ENCODE data around the gene BOD1L1.
"Not testable (repeated sequence)": the region's sequence is repeated elsewhere in the genome, so short reads cannot be mapped to it uniquely, and the experiment has no call there.

BOD1L1 gene

DNA sequence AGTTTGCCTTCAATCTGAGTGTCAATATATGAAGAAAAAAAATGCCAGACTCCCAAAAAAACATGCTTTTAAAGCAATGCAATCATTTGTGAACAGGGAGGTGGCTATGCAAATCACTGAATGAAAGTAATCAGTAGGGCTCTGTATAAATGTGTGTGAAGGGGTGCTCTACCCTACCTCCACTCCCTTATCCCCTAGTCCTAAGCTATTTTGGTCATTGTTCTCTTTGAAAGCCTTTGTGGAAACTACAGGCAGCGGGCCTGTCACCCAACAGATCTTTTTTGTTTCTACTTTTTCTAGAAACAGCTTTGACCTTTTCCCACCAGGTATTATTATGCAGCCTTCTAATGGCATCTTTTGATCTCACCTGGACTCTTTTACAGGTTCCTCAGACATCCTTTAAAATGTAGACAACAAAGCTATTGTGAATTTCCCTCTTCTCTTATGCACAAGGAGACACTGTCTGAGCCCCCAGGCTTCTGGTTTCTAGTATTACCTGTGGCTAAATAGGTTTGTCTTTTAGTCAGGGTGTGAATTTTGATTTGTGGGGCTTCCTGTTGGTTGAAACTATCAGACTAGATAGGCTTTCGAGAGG is 9.2 kb downstream of the BOD1L1 start:
- no peak for DNase-seq

- no peak for DNase-seq
Measured at GRCh38 chr4:13617801-13618200, 9.7 kb downstream of the BOD1L1 start.

- no peak for DNase-seq
Measured at GRCh38 chr4:13616597-13616996, 10.9 kb downstream of the BOD1L1 start.

DNA sequence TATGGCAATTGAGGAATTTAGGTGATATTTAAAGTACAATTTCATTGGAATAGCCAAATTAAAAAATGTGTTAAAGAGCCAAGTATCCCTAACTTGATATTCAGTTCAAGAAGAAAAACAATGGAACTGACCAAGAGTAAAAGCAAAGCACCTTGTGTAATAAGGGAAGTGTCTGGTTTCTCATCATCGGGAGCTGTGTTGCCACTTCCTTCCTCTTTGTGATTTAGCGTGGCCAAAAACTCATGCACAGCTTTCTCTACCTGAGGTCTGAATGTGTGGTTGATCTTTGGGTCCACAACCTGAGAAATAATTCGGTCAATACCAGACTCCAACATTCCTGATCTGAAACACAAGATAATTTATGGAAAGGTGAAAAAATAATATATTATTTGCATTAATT is 12.4 kb downstream of the BOD1L1 start:
- no peak for DNase-seq

GRCh38 chr4:13612569-13612968 is 15.0 kb downstream of the BOD1L1 start:
- peak; percentile 60 for DNase-seq

DNA sequence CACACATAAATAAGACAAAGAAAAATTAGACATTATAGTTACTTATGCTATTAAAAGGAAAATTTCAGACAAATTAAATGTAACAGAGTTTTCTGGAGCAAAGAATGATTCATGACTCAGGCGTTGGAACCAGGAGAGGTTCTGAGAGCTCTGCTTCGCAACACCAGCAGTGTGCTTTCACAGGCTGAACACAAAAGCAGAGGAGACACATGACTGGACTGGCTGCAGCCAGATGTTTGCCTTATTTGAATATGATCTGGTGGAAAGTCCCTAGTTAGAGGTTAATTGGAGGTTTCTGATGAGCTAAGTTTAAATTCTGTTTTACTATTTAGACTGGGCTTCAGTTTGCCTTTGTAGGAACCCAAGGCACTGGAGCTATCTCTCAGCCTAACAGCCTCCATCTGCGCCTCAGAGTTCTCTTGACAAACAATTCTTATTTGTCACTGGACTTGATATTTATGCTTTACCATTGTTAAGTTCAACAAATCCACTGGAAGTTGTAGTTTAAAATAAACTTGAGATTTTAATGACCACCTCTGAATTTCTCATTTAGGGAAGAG is 16.2 kb downstream of the BOD1L1 start:
- DNase-seq, result no peak

- no peak for DNase-seq
Measured at GRCh38 chr4:13605330-13605729, 22.2 kb downstream of the BOD1L1 start.

DNA sequence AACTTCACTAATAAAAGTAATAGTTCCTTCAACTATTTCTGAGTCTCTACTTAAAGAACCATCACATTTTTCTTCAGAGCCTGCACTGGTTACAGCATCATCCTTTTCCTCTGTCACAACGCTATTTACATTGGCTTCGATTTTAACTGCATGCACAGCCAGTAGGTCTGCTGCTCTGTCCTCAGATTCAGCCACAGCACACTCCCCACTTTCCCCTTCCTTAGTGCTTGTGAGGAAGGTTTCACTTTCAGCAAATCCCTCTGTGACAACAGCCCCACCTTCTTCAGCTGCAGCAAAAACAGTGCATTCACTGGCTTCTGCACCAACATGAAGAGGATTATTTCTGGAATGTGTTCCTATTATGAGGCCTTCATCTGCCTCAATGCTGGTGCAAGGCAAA is 25.7 kb downstream of the BOD1L1 start:
- no peak for DNase-seq

DNA sequence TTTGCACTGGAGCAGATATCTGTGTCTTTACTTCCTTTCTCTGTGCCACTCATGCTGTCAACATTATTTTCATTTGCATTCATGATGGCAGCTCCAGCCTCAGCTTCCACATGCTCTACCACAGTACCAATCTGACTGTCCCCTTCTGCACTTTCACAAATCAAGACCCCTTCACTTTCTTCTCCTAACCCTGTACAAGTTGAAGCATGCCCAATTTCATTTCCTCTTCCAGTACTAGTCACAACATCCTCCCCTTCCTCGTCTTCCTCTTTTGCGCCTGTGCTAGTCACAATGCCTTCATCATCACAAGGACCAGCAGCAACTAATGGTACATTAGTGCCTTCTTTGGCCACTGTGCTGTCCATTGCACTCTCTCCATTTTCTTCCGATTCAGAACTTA is 26.5 kb downstream of the BOD1L1 start:
- no peak for DNase-seq

GRCh38 chr4:13599159-13599558 is 28.4 kb downstream of the BOD1L1 start:
- peak; percentile 62 for DNase-seq

- no peak for DNase-seq
Measured at GRCh38 chr4:13597604-13598003, 29.9 kb downstream of the BOD1L1 start.

DNA sequence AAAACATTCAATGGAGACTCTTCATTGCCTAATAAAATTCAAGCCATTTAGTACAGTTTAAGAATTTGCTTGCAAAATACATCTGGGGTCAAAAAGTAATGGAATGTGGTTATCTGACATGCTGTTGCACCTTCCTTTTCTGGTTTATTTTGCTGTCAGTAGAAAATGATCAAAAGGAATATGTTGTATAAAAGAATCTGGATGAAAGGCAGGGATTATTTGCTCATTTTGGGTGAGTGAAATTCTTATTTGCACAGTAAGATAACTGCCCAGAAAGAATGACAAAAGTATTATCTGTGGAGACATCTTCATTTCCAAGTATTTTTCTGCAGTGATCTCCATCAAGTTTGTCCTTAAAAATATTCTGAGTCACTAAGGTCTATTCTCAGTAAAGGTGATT is 30.4 kb downstream of the BOD1L1 start:
- DNase-seq, result no peak

DNA sequence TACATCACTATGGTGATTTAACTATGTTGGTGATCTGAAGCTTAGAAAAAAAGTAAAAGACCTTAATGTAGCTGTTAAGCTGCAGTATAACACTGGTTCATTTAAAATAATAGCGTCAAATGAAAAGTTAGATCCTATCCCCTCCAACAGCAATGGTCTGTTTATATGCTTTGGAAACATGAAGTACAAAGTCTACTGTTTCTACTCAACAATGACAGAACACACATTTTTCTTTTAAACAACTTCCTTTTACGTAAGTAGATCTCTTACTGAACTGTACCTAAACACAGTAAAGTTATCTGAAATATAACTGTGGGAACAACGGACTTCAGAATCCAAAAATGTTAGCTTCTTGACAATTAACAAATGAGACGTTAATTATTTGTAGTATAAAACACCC is 35.3 kb downstream of the BOD1L1 start:
- DNase-seq, result no peak

DNA sequence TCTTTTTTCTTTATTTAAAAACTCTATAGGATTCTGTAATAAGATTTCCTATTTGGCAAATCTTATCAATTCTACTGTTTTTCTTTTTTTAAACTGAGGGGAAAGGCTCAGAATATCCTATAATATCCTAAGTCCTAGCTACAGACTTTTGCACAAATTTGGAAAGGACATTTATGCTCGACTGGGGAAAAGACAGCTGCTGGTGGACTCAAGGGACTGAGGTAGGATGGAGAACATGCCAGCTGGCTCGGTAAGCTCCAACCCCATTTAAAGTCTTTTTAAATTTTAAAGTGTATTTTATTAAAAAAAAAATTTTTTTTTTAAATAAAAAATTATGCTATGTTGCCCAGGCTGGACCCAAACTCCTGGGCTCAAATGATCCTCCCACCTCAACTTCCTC is 36.8 kb downstream of the BOD1L1 start:
- no peak for DNase-seq

GRCh38 chr4:13588954-13589353 is 38.6 kb downstream of the BOD1L1 start:
- DNase-seq, result no peak

GRCh38 chr4:13584481-13584880 is 43.0 kb downstream of the BOD1L1 start:
- DNase-seq, result no peak

- DNase-seq, result no peak
Measured at GRCh38 chr4:13580036-13580435, 47.5 kb downstream of the BOD1L1 start.

- no peak for DNase-seq
Measured at GRCh38 chr4:13577660-13578059, 49.9 kb downstream of the BOD1L1 start.

DNA sequence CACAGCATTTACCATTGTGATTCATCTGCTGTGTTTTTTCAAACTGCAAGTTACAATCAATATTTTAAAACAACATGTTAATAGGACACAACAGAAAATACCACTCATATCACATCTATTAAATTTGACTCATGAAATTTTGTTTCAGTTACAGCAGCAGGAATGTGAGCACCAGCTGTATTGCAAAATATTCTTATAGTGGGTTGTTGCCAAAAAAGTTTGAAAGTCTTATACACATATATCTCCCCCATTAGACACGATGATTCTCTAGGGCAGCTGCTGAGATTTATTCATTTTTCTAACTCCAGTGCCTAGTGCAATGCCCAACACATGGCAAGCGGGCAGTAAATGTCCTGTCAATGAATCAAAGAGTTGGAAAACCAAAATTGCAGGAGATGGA is 56.6 kb downstream of the BOD1L1 start:
- no peak for DNase-seq

- DNase-seq, result no peak
Measured at GRCh38 chr4:13567125-13567524, 60.4 kb downstream of the BOD1L1 start.

DNA sequence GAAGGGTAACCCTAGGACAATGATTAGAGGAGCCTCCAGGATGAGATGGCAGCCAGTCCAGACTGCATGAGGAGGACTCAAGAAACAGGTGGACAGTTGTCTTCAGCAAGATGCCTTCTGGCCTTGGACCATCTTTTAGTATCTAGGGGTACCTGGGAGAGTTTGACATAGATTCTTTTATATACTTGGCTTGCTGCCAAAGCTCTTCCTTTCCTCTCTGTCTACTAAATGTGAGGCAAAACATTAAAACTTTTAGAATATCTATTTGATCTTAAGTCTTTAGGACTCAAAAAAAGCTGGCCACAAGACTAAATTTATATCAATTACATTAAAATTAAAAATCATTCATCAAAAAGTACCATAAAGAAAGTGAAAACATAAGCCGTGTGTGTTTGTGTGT is 64.6 kb downstream of the BOD1L1 start:
- no peak for DNase-seq

GRCh38 chr4:13561673-13562072 is 65.9 kb downstream of the BOD1L1 start:
- no peak for DNase-seq

DNA sequence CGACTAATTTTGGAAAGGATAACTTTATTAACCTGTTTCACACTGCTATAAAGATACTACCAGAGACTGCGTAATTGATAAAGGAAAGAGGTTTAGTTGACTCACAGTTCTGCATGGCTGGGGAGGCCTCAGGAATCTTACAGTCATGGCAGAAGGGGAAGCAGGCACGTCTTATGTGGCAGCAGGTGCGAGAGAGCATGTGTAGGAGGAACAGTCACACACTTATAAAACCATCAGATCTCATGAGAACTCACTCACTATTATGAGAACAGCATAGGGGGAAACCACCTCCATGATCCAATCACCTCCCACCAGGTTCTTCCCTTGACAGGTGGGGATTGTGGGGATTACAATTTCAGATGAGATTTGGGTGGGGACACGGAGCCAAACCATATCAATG is 67.4 kb downstream of the BOD1L1 start:
- DNase-seq, result not testable (repeated sequence)

GRCh38 chr4:13559413-13559812 is 68.1 kb downstream of the BOD1L1 start:
- peak; percentile 89 for DNase-seq

GRCh38 chr4:13558881-13559280 is 68.6 kb downstream of the BOD1L1 start:
- no peak for DNase-seq
